Fibroblast of lung (primary cell): Measurements from ENCODE around the gene AP2B1. TPM values are rescaled to one million over a fixed set of nuclear protein-coding genes. Genes with fewer than 3 reads are reported as not detected.
A peak's percentile ranks its signal among the peaks of the same experiment; 100 is the strongest.

Experiments used
- DNase-seq, 2 donors: peaks; one replicate each; pipeline versions ENCODE4 v3.0.0 to v3.0.0-alpha.2; 2010; ENCODE audit warnings: low read depth in 2 of 2
- H2AFZ ChIP-seq: 2 replicates; pipeline ENCODE4 v1.5.1; 2012; ENCODE audit warnings: low read length, control low read depth, inconsistent platforms
- H3K27ac ChIP-seq: 2 replicates; pipeline ENCODE4 v1.5.1; 2011; ENCODE audit warnings: low read length, control low read depth; ENCODE audit not compliant: insufficient read depth
- H3K27me3 ChIP-seq: 2 replicates; pipeline ENCODE4 v1.5.1; 2011; ENCODE audit warnings: mild to moderate bottlenecking, low read length; ENCODE audit not compliant: control insufficient read depth, insufficient read depth
- H3K36me3 ChIP-seq: 2 replicates; pipeline ENCODE4 v1.5.1; 2011; ENCODE audit warnings: low read length; ENCODE audit not compliant: control insufficient read depth, insufficient read depth
- H3K4me1 ChIP-seq: 2 replicates; pipeline ENCODE4 v1.5.1; 2011; ENCODE audit warnings: low read length; ENCODE audit not compliant: control insufficient read depth, insufficient read depth; ENCODE audit errors: extremely low read depth
- H3K4me2 ChIP-seq: 2 replicates; pipeline ENCODE4 v1.5.1; 2011; ENCODE audit warnings: low read length, control low read depth; ENCODE audit not compliant: insufficient read depth; ENCODE audit errors: extremely low read depth
- H3K4me3 ChIP-seq, 4 experiments: fragments of 200-600 bp in 1 of 4; sonication (generic) in 1 of 4; replicated peaks in 1 of 4; 2 replicates each; pipeline ENCODE4 v1.5.1; 2011 to 2016; ENCODE audit warnings: low read length in 4 of 4, low read depth in 3 of 4, mild to moderate bottlenecking in 3 of 4, control low read depth in 2 of 4, inconsistent platforms in 1 of 4, mixed read lengths in 1 of 4; ENCODE audit not compliant: insufficient read depth in 1 of 4; ENCODE audit errors: control extremely low read depth in 1 of 4
- H3K79me2 ChIP-seq: 2 replicates; pipeline ENCODE4 v1.5.1; 2012; ENCODE audit warnings: mild to moderate bottlenecking, low read length, inconsistent platforms; ENCODE audit not compliant: control insufficient read depth, insufficient read depth
- H3K9ac ChIP-seq: 2 replicates; pipeline ENCODE4 v1.5.1; 2011; ENCODE audit warnings: mild to moderate bottlenecking, low read length, control low read depth; ENCODE audit not compliant: insufficient read depth
- H3K9me3 ChIP-seq: 2 replicates; pipeline ENCODE4 v1.5.1; 2012; ENCODE audit warnings: low read depth, low read length; ENCODE audit not compliant: control insufficient read depth, insufficient read depth
- H4K20me1 ChIP-seq: 2 replicates; pipeline ENCODE4 v1.5.1; 2011; ENCODE audit warnings: low read length; ENCODE audit not compliant: control insufficient read depth, insufficient read depth; ENCODE audit errors: extremely low read depth
- CTCF ChIP-seq, 2 donors: IDR thresholded peaks in 1 of 2; conservative IDR thresholded peaks in 1 of 2; 1 replicate in 1 of 2; 2 replicates in 1 of 2; pipeline ENCODE4 v1.5.1; 2011 to 2012; ENCODE audit warnings: low read length in 2 of 2, control low read depth in 1 of 2, inconsistent platforms in 1 of 2, low read depth in 1 of 2, mild to moderate bottlenecking in 1 of 2
- EZH2 ChIP-seq: IDR thresholded peaks from 2 replicates; pipeline ENCODE4 v1.5.1; 2012; ENCODE audit warnings: low read length, control low read depth, mild to moderate bottlenecking; ENCODE audit errors: missing control alignments
- polyA plus RNA-seq, 2 donors: library from polyadenylated mRNA; depleted of rRNA in 1 of 2; stranded (reverse) in 1 of 2; unstranded in 1 of 2; fragments of >200 nt; gene quantifications; 2 replicates each; pipeline ENCODE4 v1.2.1, GENCODE V29; 2011 to 2012; ENCODE audit warnings: missing spikeins in 1 of 2
- total RNA-seq: library from RNA; depleted of rRNA; stranded (reverse); fragments of >200 nt; gene quantifications from 2 replicates; pipeline ENCODE4 v1.2.1, GENCODE V29; 2014

Gene AP2B1
- total and polyA plus RNA-seq, 2 donors (not counting 1 experiment from before 2014, with no cell fraction given), result 109 to 236 TPM

GRCh38 chr17:35554668-35555067 lies 32.5 kb upstream of the AP2B1 start:
- H3K79me2 ChIP-seq, result no peaks in the 10 kb centered on the region
- H3K4me1 ChIP-seq, result no peaks in the 10 kb centered on the region
- no peak overlapping the region for H3K27ac ChIP-seq
- TF ChIP-seq EZH2, result no peak
- no peak for TF ChIP-seq CTCF (conservative IDR thresholded peaks at IDR 0.05 in 1 of 2, IDR thresholded peaks at IDR 0.05 in 1 of 2; ENCODE audit: low read depth in 1 of 2, low read length in 2 of 2)
- H3K4me3 ChIP-seq, result no peak overlapping the region
- no peaks in the 10 kb centered on the region for H3K36me3 ChIP-seq
- peaks cover 18% of the 10 kb centered on the region for H3K27me3 ChIP-seq
- H3K9me3 ChIP-seq, result no peaks in the 10 kb centered on the region
- no peak overlapping the region for H2AFZ ChIP-seq
- no peak overlapping the region for H3K4me2 ChIP-seq
- no peak for DNase-seq
- H4K20me1 ChIP-seq, result no peaks in the 10 kb centered on the region
- H3K9ac ChIP-seq, result no peak overlapping the region

GRCh38 chr17:35555691-35556090 lies 31.4 kb upstream of the AP2B1 start:
- no peak overlapping the region for H3K9ac ChIP-seq
- no peak for DNase-seq
- H3K36me3 ChIP-seq, result no peaks in the 10 kb centered on the region
- no peaks in the 10 kb centered on the region for H3K4me1 ChIP-seq
- H3K9me3 ChIP-seq, result no peaks in the 10 kb centered on the region
- H3K79me2 ChIP-seq, result no peaks in the 10 kb centered on the region
- H3K27ac ChIP-seq, result no peak overlapping the region
- peak in 1 of 2 donors; percentile 17 for TF ChIP-seq CTCF (conservative IDR thresholded peaks at IDR 0.05 in 1 of 2, IDR thresholded peaks at IDR 0.05 in 1 of 2; ENCODE audit: low read depth in 1 of 2, low read length in 2 of 2)
- TF ChIP-seq EZH2, result no peak
- H3K4me3 ChIP-seq, result no peak overlapping the region
- H2AFZ ChIP-seq, result no peak overlapping the region
- no peak overlapping the region for H3K4me2 ChIP-seq
- H3K27me3 ChIP-seq, result peaks cover 14% of the 10 kb centered on the region
- H4K20me1 ChIP-seq, result no peaks in the 10 kb centered on the region

- Histone ChIP-seq H3K27ac (no peak overlapping the region), H3K4me1 (no peaks in the 10 kb centered on the region), H3K27me3 (peaks cover 14% of the 10 kb centered on the region), H4K20me1 (no peaks in the 10 kb centered on the region), H3K9me3 (no peaks in the 10 kb centered on the region), H3K4me2 (no peak overlapping the region), H3K4me3 (no peak overlapping the region), H3K9ac (no peak overlapping the region), H2AFZ (no peak overlapping the region), H3K36me3 (no peaks in the 10 kb centered on the region), H3K79me2 (no peaks in the 10 kb centered on the region)
- no peak for DNase-seq
- TF ChIP-seq EZH2 (no peak), CTCF (conservative IDR thresholded peaks at IDR 0.05 in 1 of 2, IDR thresholded peaks at IDR 0.05 in 1 of 2; ENCODE audit: low read depth in 1 of 2, low read length in 2 of 2) (no peak)
Observed at GRCh38 chr17:35557353-35557752, 29.8 kb upstream of the AP2B1 start.
